ENCODE data around the gene NNMT.

The NNMT gene

DNA sequence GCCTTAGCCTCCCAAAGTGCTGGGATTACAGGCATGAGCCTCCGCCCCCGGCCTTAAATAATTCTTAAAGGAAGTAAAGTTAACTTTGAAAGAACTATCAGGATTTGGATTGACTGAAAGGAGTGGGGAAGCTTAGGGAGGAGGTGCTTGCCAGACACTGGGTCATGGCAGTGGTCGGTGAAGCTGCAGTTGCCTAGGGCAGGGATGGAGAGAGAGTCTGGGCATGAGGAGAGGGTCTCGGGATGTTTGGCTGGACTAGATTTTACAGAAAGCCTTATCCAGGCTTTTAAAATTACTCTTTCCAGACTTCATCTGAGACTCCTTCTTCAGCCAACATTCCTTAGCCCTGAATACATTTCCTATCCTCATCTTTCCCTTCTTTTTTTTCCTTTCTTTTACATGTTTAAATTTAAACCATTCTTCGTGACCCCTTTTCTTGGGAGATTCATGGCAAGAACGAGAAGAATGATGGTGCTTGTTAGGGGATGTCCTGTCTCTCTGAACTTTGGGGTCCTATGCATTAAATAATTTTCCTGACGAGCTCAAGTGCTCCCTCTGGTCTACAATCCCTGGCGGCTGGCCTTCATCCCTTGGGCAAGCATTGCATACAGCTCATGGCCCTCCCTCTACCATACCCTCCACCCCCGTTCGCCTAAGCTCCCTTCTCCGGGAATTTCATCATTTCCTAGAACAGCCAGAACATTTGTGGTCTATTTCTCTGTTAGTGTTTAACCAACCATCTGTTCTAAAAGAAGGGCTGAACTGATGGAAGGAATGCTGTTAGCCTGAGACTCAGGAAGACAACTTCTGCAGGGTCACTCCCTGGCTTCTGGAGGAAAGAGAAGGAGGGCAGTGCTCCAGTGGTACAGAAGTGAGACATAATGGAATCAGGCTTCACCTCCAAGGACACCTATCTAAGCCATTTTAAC is at the start of gene NNMT:
TSS of gene NNMT (plus strand) at position 724 of the 929 bp plus-strand sequence. CDS start at position 882, 158 bp downstream.
- no peak for DNase-seq

DNA sequence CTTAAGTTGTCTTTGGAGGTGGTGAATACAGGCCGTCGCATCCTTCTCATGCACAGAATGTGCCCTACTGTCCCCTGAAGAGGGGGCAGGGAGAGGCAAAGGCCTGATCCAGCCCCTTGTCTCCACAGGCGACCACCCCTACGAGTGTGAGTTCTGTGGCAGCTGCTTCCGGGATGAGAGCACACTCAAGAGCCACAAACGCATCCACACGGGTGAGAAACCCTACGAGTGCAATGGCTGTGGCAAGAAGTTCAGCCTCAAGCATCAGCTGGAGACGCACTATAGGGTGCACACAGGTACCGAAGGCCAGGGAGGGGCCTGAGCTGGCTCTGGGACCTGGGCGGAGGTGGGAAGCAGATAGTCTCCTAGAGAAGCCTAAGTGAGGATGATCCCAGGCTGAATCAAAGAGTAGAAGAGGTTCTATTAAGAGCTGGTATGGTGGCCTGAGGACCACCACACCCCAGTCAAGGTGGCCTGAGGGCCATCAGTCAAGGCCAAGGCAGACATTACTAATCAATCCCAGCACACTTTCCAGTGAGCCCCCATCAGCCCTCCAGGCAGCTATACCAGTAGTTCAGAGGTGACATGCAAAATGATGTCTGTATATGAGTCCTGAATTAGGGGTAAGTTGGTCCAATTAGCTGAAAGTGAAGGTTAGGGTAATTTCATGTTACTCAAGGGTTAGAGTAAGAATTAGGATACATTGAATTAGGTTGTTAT is 49.0 kb upstream of the NNMT start:
- no peak for DNase-seq

DNA sequence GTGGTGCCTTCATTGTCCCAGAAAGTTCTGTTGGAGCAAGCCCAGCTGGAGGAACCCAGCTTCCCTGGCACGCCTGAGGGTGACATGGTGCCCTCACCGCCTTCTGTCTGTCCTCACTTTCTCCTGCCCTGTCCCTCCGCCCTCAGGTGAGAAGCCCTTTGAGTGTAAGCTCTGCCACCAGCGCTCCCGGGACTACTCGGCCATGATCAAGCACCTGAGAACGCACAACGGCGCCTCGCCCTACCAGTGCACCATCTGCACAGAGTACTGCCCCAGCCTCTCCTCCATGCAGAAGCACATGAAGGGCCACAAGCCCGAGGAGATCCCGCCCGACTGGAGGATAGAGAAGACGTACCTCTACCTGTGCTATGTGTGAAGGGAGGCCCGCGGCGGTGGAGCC is 46.0 kb upstream of the NNMT start:
- no peak for DNase-seq

DNA sequence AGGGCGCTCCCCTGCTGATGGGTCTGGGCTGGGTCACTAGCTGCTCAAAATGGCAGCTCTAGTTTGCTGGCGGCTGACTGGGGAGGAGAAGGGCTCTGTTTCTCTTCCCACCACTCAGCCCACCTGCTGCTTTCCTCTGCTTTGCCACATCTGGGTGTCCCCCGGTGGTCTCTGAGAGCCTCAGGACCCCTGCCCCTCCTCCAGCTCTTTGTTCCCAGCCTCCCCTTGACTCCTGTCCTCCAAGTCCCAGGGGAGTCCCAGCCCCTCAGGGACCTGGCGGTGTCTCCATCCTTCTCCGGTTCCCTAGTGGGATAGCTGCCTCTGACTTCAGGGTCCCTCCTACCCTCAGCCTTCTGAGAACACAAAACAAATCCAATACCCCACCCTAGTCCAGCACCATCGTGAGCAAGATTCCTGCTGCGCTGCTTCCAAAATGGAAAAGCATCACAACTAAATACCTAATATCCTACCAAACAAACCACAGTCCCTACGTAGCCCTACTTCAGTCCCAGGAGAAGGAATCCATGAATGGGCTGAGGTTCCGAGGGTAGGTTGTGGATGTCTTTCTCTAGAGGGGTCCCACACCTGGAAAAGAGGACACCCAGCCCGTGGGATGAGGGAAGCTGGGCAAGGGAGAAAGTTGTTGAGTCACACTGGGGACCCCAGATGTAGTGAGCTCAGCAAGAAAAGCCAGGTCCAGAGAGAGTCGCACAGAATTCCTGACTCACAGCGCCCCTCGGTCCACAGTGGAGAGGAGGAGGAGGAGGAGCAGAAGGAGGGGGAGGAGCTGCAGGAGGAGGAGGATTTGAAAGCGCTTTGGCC is 45.0 kb upstream of the NNMT start:
- no peak for DNase-seq

DNA sequence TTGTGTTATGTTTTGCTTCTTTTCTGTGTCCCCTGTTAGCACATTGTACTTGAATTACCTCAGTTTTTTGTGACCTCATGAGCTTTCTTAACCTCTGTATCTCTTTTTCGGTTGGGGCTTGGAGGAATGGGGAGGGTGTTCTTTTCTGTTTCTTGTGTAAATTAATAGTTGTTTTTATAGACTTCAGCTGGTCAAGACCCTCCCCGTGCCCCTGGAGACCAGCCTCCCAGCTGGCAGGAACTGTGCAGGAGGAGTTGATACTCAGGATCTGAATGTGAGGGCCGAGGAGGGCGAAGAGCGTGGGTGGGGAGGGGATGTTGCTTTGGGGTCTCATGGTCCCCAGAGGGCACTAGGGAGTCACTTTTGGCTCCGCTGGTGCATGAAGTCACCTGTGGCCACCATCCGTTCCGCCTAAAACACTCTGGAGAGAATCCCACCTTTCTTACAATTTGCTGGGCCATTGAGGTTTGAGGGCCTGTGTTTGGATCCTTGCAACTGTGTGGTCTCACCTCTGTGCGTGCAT is 44.3 kb upstream of the NNMT start:
- DNase-seq, result no peak

DNA sequence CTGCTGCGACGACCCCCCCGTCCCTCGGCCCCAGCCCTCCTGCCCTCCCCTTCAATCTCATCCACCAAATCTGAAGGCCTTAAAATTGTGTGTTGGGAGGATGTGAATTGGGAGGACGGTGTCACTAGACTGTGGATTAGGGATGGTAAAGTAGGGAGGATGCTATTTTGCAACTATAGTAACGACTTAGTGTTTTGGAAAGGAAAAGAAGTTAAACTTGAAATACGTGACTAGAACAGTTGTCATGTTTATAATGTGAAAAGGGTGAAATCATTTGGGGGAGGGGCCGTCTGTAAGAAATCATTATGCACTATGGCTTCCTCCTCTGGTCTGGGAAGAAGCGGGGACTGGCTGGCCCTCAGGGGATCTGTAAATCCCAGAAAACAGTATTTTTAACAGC is 43.4 kb upstream of the NNMT start:
- no peak for DNase-seq

DNA sequence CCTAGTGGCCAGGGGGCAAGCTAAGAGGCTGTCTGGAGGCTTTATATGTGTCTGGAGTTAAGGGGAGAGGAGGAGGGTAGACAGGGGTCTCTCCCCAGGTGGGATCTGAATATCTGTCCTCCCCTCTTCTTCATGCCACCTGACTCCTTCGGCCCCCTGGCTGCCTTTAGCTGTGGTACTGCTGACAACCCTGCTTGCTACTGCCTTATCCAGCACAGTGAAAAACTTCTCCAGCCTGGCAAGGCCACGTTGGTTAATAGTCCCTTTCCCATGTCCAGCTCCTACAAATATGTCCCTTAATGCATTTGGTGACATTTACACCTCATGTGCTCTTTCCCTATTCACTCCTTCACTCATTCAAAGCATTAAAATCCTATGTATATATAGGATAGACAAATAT is 42.4 kb upstream of the NNMT start:
- DNase-seq, result no peak

DNA sequence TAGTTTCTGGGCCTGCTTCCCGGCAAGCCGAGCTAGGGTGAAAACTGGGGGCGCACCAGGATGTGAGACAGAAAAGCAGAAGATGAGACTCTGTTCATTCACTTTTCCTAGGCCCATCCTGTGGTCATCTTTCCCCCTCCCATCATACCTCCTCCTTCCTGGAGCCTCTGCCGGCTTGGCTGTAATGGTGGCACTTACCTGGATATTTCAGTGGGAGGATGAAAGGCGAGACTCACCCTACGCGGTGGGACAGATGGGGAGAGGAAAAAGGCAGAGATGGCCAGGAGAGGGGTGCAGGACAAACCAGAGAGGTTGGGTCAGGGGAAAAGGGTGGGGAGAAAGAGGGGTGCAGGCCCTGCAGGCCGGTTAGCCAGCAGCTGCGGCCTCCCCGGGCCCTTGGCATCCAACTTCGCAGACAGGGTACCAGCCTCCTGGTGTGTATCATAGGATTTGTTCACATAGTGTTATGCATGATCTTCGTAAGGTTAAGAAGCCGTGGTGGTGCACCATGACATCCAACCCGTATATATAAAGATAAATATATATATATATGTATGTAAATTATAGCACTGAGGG is 41.5 kb upstream of the NNMT start:
- DNase-seq, result no peak

DNA sequence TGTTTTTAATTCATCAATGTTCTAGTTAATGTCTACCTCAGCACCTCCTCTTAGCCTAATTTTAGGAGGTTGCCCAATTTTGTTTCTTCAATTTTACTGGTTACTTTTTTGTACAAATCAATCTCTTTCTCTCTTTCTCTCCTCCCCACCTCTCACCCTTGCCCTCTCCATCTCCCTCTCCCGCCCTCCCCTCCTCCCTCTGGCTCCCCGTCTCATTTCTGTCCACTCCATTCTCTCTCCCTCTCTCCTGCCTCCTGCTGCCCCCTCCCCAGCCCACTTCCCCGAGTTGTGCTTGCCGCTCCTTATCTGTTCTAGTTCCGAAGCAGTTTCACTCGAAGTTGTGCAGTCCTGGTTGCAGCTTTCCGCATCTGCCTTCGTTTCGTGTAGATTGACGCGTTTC is 40.9 kb upstream of the NNMT start:
- no peak for DNase-seq

DNA sequence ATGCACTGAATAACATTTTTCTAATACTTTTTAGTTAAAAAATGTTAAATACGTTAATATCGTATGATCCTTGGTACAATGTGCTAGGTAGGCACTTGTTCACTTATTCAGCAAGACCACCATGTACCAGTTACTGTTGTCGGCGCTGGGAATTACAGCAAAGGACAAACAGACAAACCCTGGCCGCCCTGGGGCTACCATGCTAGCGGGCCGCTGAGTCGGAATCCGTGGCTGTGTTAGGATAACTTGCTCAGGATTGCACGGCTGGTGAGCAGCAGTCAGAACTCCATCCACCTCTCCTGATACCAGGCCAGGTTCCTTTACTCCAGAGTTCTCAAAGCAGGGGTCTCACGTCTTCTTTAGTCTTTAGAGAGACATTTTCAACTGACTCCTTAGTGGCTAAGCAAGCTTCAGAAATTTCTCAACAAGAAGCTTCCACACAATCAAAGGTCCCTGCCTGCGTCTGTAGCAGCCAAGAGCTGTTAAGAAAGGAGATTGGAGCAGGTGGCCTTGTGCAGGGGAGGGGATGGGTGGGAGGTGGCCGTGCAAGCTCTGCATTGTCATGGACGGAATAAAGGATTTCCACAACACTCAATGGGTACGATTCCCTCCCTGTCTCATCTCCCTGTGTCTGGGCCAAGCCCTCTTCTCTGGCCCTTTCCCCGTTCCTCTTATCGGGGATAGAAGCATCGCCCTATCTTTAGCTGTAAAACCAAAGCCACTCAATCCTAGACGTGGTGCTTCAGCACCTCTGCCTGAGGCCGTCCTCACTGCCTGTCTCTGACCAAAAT is 39.8 kb upstream of the NNMT start:
- DNase-seq, result no peak

DNA sequence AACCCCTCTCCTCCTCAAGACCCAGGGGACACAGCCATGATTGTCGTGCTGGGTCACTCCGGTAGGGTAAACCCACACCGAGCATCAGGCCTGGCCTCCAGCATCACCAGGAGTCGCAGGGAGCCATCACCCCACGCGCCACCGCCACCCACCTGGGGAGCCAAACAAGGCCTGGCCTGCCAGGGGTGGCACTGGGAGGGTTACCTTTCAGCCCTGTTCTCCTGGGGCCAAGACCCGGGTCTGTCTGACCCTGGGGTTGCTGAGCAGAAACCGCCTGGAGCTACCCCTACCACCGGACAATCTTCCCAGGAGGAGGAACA is 39.3 kb upstream of the NNMT start:
- no peak for DNase-seq

DNA sequence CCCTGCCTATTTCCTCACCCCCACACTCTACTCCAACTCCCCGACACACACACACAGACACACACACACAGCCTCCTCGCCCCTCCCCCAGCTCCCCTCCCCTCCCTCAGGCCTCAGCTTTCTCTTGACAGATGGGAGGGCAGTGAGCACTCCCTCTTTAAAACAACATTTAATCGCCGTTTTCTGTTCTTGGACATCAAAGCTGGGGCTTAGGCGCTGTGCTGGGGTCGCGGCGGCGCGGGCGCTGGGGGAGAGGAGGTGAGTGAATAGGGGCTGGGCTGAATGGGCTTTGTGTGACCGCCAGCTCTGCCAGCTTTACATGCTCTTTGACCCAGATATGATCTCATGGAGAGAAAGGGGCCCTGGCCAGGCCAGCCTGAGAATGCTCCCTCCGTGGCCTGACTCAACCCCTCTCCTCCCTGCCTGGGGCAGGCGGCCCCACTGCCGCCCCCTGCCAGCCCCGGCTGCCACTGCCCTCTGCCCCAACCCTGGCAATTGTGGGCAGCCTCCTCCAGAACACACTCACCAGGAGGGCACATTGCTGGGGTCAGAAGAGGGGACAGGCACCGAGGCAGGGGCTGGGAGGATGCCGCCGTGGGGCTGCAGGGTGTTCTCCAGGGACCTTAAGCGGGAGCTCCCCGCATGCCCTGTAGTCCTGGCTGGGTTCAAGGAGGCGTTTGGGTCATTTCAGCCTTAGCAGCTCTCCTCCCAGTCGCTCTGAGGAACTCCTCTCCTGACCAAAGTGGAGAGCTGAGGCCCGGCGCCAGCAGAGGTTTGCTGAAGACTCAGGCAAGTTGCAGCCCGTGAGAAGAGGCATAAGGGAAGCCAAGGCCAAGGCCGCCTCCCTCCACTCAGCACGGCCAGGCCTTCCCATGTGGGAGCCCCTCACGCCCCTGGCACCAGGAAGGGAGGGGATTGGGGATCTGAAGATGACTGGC is 38.3 kb upstream of the NNMT start:
- no peak for DNase-seq

DNA sequence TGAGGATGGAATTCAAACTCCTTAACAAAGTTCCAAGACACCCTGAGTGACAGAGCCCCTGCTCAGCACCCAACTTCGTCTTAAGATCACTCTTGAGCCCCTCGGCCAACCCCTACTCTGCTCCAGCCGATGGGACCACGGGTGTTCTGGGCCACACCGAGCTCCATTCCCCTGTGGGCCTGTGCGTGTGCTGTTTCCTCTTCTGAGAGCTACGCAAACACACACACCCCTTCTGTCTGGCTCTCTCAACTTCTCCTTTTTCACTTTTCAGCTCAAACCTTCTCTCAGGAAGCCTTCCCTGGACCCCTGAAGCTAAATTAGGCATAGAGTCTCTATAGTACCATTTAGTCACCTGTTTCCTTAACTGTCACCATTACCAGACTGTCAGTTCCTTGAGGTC is 37.5 kb upstream of the NNMT start:
- DNase-seq, result no peak

DNA sequence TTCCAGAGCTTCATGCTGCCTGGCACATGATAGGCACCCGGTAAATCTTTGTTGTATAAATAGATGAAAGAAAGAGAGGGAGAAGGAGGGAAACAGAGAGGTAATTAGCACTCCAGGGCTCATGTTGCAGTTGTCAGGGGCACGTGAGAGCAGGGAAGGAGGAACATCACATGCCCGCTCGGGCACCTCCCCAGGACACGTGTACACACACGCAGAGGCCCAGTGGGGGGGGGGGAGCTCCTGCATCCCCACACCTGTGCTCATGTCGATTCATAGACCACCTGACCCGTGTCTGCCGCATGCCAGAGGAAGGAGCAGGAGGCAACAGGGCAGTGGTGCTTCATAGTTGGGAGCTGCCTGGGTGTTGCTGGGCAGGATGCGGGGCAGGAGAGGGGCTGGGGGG is 37.1 kb upstream of the NNMT start:
- peak; percentile 43 for DNase-seq

DNA sequence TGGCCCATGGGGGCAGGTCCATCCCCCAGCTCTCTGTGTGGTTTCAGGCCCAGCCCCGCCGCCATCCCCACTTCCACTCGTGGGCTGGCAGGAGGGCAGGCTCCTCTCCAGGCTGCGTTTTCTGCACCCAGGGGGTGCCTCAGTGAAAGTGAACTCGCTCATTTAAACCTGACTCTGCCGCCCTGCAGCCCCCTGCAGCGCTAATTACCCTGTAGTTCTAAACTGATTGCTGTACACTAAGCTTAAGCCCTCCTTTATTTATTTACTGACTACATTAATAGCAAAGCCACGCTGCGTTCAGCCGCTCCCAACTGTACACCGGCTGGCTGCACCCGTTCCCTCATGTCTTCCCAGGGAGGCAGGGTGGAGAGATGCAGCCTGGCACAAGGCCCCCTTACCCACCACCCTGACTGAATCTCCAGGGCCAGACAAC is 36.6 kb upstream of the NNMT start:
- DNase-seq, result peak; percentile 97

DNA sequence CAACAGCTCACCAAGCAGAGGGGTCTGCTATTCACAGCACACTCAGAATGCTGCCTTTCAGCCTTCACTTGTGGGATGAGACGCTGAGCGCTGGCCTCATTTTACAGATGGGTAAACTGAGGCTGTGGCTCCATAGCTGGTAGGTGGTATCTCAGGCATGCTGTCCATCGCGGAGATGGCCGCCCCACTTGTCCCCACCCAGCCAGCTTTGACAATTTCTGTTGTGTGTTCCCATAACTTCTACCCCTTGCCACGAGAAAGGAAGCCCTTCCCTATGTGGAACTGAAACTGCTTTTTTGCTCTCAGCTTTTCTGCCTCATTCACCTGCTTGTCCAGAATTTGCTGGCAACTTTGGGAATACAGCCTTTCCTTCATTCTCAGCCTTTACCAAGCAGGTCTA is 36.1 kb upstream of the NNMT start:
- DNase-seq, result no peak

DNA sequence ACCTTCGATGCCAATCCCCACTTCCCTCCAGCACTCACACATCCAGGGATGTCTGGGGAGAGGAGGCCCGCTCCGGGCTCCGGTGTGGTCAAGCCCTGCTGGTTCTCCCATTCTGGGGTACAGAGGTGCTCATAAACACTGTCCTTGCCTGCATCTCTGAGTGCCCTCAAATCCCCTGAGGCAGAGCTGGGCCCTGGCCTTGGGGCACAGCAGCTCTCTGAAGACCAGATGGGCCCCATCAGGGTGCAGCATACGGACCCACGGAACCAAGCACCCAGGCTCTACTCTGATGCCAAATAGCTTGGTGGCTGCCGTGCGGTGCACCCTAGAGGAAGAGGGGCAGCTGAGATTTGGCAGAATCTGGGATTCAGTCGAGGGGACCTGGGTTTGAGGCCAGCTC is 35.7 kb upstream of the NNMT start:
- DNase-seq, result no peak

DNA sequence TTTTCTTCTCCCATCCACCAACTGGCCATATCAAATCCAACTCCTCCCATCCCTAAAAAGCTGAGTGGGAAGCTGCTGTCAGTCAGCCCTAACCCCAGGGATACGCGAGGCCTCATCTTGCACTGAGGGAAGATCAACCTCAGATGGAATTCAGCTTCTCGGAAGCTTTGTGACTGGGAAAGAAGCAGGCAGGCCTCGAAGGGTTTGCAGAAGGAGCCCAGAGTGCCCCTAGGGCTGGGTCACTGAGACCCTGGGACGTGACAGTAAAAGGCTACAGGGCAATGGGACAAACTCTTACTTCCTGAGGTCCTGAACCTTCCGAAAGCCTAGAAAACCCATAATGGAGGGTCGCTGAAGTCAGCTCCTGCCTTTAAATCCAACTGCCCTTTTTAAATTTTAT is 34.4 kb upstream of the NNMT start:
- DNase-seq, result no peak

DNA sequence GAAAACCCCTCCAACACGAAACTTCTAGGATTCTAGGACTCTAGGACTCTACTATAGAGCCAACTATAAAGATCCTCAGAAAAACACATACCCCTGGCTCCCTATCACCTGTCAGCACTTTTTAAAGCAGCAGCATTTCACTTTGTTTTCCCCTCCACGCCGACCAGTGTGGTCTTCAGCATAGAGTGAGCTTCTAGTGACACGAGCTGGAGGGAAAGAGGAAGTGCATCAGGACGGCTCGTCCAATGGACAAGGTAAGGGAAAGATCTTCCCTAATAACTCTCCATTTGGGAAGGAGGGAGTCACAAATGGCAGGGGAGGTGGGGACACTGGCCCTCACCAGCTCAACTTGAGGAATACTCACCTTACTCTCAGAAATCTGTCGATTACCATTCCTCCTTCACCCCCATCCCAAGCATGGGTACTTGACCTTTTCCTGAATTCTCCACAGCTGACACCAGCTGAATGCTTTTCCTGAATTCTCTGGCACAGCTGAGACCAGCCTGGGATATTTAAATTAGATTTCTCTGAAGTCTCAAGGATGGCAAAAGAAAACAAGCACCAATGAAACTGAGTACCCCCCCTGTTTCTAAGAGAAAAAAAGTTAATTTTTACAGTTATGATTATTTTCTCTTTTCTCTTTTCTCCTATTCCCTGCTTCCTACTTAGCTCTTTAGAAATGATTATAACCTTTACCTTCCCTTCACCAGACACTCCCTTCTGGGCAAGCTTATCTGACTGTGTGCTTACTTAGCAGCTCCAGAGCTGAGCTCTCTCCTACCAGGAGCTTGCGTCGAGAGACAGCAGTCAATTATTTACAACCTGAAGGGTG is 33.3 kb upstream of the NNMT start:
- DNase-seq, result peak; percentile 29

All from NCI-H1417 treated with DMSO at 0.1 percent for 48 hours (cell line).